ENCODE data around the gene XBP1. TPM values are rescaled to one million over a fixed set of nuclear protein-coding genes. Genes with fewer than 3 reads are reported as not detected.

XBP1 gene
- total and polyA plus RNA-seq, 2 of the 13 experiments (the other 11 are each of a cell fraction or from before 2014, with no cell fraction given), result 416 to 427 TPM

DNA sequence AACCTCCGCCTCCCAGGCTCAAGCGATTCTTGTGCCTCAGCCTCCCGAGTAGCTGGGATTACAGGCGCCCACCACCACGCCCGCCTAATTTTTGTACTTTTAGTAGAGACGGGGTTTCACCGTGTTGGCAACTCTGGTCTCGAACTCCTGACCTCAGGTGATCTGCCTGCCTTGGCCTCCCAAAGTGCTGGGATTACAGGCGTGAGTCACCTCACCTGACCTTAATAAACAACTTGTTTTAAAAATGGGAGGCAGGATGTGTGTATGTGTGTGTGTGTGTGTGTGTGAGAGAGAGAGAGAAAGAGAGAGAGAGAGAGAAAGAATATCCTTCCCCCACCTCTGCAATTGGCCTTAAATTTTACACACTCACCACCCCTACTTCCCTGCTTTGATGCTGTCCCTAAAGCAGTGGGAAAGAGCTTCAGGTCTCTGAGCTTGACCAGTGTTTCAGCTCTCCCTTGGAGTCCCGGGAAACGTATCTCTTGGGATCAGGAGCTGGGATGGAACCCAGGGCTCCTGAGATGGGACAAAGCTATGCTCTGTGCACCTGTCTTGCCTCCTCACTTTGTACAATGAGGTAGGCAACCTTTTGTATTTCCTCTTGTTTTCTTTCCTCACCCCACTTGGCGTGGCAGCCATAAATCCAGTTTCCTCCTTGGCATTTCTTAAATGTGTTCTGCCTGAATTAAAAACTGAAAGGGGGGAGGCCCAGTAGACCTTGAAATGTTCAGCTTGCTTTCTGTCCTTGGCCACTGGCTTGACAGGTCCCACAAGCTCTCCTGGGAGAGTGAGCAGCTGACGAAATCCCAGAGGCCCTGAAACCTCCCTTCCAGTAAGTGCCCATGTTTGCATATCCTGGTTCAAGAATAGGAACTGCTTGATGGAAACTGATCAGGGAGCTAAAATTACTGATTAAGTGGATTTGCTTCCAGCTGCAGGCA, 17.8 kb upstream of the XBP1 start (continued):
- TF ChIP-seq TEF (CRISPR knock-in tag; IDR thresholded peaks at IDR 0.05), result no peak
- TF ChIP-seq, protein P1, sequence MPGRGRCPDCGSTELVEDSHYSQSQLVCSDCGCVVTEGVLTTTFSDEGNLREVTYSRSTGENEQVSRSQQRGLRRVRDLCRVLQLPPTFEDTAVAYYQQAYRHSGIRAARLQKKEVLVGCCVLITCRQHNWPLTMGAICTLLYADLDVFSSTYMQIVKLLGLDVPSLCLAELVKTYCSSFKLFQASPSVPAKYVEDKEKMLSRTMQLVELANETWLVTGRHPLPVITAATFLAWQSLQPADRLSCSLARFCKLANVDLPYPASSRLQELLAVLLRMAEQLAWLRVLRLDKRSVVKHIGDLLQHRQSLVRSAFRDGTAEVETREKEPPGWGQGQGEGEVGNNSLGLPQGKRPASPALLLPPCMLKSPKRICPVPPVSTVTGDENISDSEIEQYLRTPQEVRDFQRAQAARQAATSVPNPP (CRISPR knock-in tag; IDR thresholded peaks at IDR 0.05), result no peak
- no peak for TF ChIP-seq SNAPC2 (CRISPR knock-in tag; IDR thresholded peaks at IDR 0.05)
- no peak for TF ChIP-seq ZNF34 (CRISPR knock-in tag; IDR thresholded peaks at IDR 0.05; ENCODE audit: borderline replicate concordance)
- no peak for TF ChIP-seq ZBTB3 (CRISPR knock-in tag; IDR thresholded peaks at IDR 0.05; ENCODE audit: borderline replicate concordance, low read depth)
- TF ChIP-seq, protein P2, sequence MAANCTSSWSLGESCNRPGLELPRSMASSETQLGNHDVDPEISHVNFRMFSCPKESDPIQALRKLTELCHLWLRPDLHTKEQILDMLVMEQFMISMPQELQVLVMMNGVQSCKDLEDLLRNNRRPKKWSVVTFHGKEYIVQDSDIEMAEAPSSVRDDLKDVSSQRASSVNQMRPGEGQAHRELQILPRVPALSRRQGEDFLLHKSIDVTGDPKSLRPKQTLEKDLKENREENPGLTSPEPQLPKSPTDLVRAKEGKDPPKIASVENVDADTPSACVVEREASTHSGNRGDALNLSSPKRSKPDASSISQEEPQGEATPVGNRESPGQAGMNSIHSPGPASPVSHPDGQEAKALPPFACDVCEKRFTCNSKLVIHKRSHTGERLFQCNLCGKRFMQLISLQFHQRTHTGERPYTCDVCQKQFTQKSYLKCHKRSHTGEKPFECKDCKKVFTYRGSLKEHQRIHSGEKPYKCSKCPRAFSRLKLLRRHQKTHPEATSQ (CRISPR knock-in tag; IDR thresholded peaks at IDR 0.05; ENCODE audit: borderline replicate concordance), result no peak; the same call in 1 of the 2 replicates
- TF ChIP-seq HIVEP1 (CRISPR knock-in tag; IDR thresholded peaks at IDR 0.05), result no peak
- TF ChIP-seq, protein P3, sequence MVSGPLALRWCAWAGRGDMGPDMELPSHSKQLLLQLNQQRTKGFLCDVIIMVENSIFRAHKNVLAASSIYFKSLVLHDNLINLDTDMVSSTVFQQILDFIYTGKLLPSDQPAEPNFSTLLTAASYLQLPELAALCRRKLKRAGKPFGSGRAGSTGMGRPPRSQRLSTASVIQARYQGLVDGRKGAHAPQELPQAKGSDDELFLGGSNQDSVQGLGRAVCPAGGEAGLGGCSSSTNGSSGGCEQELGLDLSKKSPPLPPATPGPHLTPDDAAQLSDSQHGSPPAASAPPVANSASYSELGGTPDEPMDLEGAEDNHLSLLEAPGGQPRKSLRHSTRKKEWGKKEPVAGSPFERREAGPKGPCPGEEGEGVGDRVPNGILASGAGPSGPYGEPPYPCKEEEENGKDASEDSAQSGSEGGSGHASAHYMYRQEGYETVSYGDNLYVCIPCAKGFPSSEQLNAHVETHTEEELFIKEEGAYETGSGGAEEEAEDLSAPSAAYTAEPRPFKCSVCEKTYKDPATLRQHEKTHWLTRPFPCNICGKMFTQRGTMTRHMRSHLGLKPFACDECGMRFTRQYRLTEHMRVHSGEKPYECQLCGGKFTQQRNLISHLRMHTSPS (CRISPR knock-in tag; IDR thresholded peaks at IDR 0.05; ENCODE audit: low read depth), result no peak
- no peak for TF ChIP-seq ZBTB14 (CRISPR knock-in tag; IDR thresholded peaks at IDR 0.05)
- TF ChIP-seq ZNF446 (CRISPR knock-in tag; IDR thresholded peaks at IDR 0.05), result no peak
- no peak for TF ChIP-seq ZNF547 (CRISPR knock-in tag; IDR thresholded peaks at IDR 0.05)
- TF ChIP-seq ARNTL (CRISPR knock-in tag; IDR thresholded peaks at IDR 0.05), result no peak
- TF ChIP-seq CREM (IDR thresholded peaks at IDR 0.05), result peak; percentile 49; the same call in 1 of the 2 replicates
- no peak for TF ChIP-seq CREM (CRISPR knock-in tag; IDR thresholded peaks at IDR 0.05)
- peak; percentile 86 for TF ChIP-seq MED1 (CRISPR knock-in tag; IDR thresholded peaks at IDR 0.05)
- TF ChIP-seq LCORL (IDR thresholded peaks at IDR 0.05), result peak; percentile 28; the same call in 1 of the 2 replicates
- no peak for TF ChIP-seq LCORL (CRISPR knock-in tag; IDR thresholded peaks at IDR 0.05)
- peak; percentile 7; the same call in 1 of the 2 replicates for TF ChIP-seq SALL1 (CRISPR knock-in tag; IDR thresholded peaks at IDR 0.05)
- peak; percentile 67 for TF ChIP-seq MED8 (CRISPR knock-in tag; IDR thresholded peaks at IDR 0.05; ENCODE audit: insufficient replicate concordance)
- TF ChIP-seq PLRG1 (conservative IDR thresholded peaks at IDR 0.05), result no peak
- TF ChIP-seq ZNF788 (CRISPR knock-in tag; IDR thresholded peaks at IDR 0.05; ENCODE audit: borderline replicate concordance), result no peak; the same call in 1 of the 2 replicates
- TF ChIP-seq TRIM24 (CRISPR knock-in tag; IDR thresholded peaks at IDR 0.05), result no peak
- TF ChIP-seq ZEB1 (IDR thresholded peaks at IDR 0.05; ENCODE audit: insufficient replicate concordance, low read depth), result peak; percentile 72
- TF ChIP-seq MAFK (conservative IDR thresholded peaks at IDR 0.05 in 1 of 2, IDR thresholded peaks at IDR 0.05 in 1 of 2; ENCODE audit: low read length in 2 of 2), result no peak
- TF ChIP-seq TOPORS (CRISPR knock-in tag; IDR thresholded peaks at IDR 0.05), result no peak

Data from HepG2 (cell line).